Neural progenitor cell (in vitro differentiated cells): Measurements from ENCODE around the gene TMCC3.
"Not testable (repeated sequence)": the region's sequence is repeated elsewhere in the genome, so short reads cannot be mapped to it uniquely, and the experiment has no call there.

ENCODE experiments used
- CTCF ChIP-seq: fragments of 200-600 bp; sonication (generic); IDR thresholded peaks from 2 replicates; pipeline ENCODE4 v1.5.1; 2017; ENCODE audit warnings: antibody characterized with exemption, mild to moderate bottlenecking
- EZH2 ChIP-seq: fragments of 200-600 bp; sonication (generic); IDR thresholded peaks from 2 replicates; pipeline ENCODE4 v1.6.1; 2017; ENCODE audit warnings: antibody characterized with exemption, mild to moderate bottlenecking, moderate library complexity

- not testable (repeated sequence) for TF ChIP-seq CTCF, EZH2
Observed at GRCh38 chr12:94548833-94549232, 101.5 kb downstream of the TMCC3 start.
